Measurements from ENCODE around the gene CAP1.
"Not testable (repeated sequence)": the region's sequence is repeated elsewhere in the genome, so short reads cannot be mapped to it uniquely, and the experiment has no call there.

The CAP1 gene

GRCh38 chr1:40003156-40004093 is 37.1 kb upstream of the CAP1 start:
- H3K4me3 ChIP-seq (ENCODE audit: low read length): no peak overlapping the region
- no peak for DNase-seq (ENCODE audit: low read depth)

GRCh38 chr1:40004857-40005256 is 35.7 kb upstream of the CAP1 start:
- no peak overlapping the region for H3K4me3 ChIP-seq (ENCODE audit: low read length)
- TF ChIP-seq CTCF (conservative IDR thresholded peaks at IDR 0.05; ENCODE audit: low read depth, low read length): no peak
- no peak for DNase-seq (ENCODE audit: low read depth)

More at GRCh38 chr1:40003156-40004093, 37.1 kb upstream of the CAP1 start:
- no peak for TF ChIP-seq CTCF (conservative IDR thresholded peaks at IDR 0.05; ENCODE audit: low read depth, low read length)

- not testable (repeated sequence) for DNase-seq (ENCODE audit: low read depth); H3K4me3 ChIP-seq (ENCODE audit: low read length)
These were observed 33.0 kb upstream of the CAP1 start for GRCh38 chr1:40007481-40008034.

- no peak for TF ChIP-seq CTCF (conservative IDR thresholded peaks at IDR 0.05; ENCODE audit: low read depth, low read length)
- H3K4me3 ChIP-seq (ENCODE audit: low read length): no peak overlapping the region
- no peak for DNase-seq (ENCODE audit: low read depth)
These were observed 29.3 kb upstream of the CAP1 start for GRCh38 chr1:40011198-40011597.

- TF ChIP-seq CTCF (conservative IDR thresholded peaks at IDR 0.05; ENCODE audit: low read depth, low read length): no peak
- no peak for DNase-seq (ENCODE audit: low read depth)
- H3K4me3 ChIP-seq (ENCODE audit: low read length): no peak overlapping the region
These were observed 26.2 kb upstream of the CAP1 start for GRCh38 chr1:40014253-40014706.

GRCh38 chr1:40014812-40015594 is 25.5 kb upstream of the CAP1 start:
- TF ChIP-seq CTCF (conservative IDR thresholded peaks at IDR 0.05; ENCODE audit: low read depth, low read length): no peak
- H3K4me3 ChIP-seq (ENCODE audit: low read length): no peak overlapping the region
- no peak for DNase-seq (ENCODE audit: low read depth)

GRCh38 chr1:40017951-40018575 is 22.5 kb upstream of the CAP1 start:
- TF ChIP-seq CTCF (conservative IDR thresholded peaks at IDR 0.05; ENCODE audit: low read depth, low read length): no peak
- no peak overlapping the region for H3K4me3 ChIP-seq (ENCODE audit: low read length)
- no peak for DNase-seq (ENCODE audit: low read depth)

Data from retinal pigment epithelial cell (primary cell).